ENCODE measurements around the gene HUNK. TPM values are rescaled to one million over a fixed set of nuclear protein-coding genes. Genes with fewer than 3 reads are reported as not detected.

The HUNK gene
- not detected in 2 replicates for total RNA-seq

DNA sequence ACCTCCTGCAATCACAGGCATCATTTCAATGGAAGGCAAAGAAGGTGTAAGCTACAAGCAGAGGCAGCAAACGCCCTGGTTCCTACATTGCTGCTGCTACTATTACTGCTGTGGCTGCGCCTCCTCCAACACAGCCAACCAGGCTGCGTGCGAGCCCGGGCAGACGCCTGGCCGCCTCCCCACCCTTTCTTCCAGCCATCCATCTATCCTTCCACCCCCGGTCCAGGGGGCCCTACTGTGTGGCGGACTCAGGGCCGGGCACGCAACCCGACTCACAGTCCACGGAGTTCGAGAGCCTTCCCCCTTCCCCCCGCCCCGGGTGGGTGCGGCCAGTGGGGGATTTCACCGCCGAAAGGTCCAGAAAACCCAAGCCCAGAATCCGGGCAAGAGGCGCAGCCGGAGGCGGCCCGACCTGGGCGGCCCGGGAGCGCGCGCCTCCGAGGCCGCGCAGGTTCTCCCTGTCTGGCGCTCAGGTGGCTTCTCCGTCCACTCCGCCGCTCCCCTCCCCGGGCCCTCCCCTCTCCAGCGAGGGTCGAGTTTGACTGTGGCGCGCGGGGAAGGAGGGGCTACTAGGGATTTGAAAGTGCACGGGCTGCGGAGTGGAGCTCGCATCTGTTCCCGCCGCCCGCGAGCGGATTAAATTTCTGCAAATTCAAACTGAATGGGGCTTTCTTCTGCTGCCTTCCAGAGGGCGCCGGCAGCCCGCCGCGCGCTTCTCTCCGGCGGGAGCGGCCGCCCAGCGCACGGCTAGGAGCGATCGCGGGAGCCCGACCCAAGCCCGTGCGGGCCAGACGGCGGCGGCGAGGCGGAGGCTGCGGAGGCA, at the start of gene HUNK:
TSS of gene HUNK (plus strand) at position 569 of the 823 bp plus-strand sequence. CDS start 655 bp downstream, outside the sequence.

Other genes starting within 250 kb of the HUNK start
- 209 and 281 TPM in 2 replicates for gene SOD1, start 213.3 kb upstream of the HUNK start, total RNA-seq
- gene SCAF4, start 140.9 kb upstream of the HUNK start, total RNA-seq, result 4.4 and 4.5 TPM in 2 replicates

All from cardiac atrium fibroblast (primary cell).